AG09309 (cell line): ENCODE data around the gene SND1.

ENCODE experiments used
- DNase-seq: peaks from one replicate; pipeline ENCODE4 v3.0.0-alpha.2; 2010; ENCODE audit warnings: low read depth
- H3K4me3 ChIP-seq: 2 replicates; pipeline ENCODE4 v1.5.1; 2011; ENCODE audit warnings: mild to moderate bottlenecking, low read depth, low read length, moderate library complexity; ENCODE audit not compliant: control insufficient read depth
- TF ChIP-seq, protein P1 (sequence below): IDR thresholded peaks from 2 replicates; pipeline ENCODE4 v1.5.1; 2011; ENCODE audit warnings: mild to moderate bottlenecking, low read depth, low read length, inconsistent platforms; ENCODE audit not compliant: insufficient read depth, control insufficient read depth; ENCODE audit errors: missing control alignments

Gene SND1

DNA sequence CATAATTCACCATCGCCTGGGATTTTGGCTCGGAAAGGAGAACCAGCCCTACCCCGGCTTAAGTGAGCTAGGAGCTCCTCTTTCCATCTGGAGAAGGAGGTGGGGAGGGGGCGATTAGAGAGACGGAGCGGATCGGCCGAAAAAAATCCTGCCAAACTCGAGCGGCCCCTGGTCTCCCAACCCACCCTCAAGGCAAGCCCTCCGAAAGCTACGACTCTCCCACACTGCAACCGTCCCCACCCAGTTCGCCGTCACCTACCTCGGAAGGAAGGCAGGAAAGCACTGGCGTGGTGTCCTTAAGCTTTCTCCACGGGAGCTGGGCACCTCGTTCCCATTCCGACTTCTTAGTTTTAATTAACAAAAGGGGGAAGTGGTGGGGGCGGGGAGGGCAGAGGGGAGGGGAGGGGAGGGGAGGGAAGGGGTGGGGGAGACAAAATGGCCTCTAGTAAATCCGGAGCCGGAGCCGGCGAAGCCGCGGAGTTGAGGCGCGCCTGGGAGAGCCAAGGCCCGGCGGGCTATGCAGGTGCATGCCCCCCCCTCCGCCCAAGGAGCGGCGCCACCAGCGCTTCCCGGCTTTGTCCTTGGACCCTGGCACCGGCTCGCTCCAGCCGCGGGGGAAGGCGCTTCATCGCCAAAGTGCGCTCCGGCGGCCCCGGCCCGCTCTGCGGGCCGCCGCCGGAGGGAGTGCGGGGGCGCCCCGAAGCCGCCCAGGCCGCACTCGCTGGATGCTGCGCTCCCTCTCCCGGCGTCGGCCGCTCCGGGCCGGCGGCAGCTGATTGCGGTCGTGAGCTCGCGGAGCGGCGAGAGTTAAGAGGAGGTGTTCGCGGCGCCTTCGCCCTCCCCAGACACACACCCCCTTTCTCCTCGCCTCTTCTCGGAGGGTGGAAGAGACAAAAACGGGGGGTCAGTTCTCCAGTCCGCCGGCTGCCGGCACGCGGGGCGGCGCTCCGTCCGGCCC, 378.9 kb downstream of the SND1 start, which contains the start of gene LRRC4:
TSS of gene LRRC4 (minus strand) at position 784 of the 958 bp plus-strand sequence. CDS start 797 bp downstream, outside the sequence.
- TF ChIP-seq, protein P1, sequence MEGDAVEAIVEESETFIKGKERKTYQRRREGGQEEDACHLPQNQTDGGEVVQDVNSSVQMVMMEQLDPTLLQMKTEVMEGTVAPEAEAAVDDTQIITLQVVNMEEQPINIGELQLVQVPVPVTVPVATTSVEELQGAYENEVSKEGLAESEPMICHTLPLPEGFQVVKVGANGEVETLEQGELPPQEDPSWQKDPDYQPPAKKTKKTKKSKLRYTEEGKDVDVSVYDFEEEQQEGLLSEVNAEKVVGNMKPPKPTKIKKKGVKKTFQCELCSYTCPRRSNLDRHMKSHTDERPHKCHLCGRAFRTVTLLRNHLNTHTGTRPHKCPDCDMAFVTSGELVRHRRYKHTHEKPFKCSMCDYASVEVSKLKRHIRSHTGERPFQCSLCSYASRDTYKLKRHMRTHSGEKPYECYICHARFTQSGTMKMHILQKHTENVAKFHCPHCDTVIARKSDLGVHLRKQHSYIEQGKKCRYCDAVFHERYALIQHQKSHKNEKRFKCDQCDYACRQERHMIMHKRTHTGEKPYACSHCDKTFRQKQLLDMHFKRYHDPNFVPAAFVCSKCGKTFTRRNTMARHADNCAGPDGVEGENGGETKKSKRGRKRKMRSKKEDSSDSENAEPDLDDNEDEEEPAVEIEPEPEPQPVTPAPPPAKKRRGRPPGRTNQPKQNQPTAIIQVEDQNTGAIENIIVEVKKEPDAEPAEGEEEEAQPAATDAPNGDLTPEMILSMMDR = no peak
- DNase-seq = no peak
- peak within 1 kb of the TSS; percentile 48 for H3K4me3 ChIP-seq

DNA sequence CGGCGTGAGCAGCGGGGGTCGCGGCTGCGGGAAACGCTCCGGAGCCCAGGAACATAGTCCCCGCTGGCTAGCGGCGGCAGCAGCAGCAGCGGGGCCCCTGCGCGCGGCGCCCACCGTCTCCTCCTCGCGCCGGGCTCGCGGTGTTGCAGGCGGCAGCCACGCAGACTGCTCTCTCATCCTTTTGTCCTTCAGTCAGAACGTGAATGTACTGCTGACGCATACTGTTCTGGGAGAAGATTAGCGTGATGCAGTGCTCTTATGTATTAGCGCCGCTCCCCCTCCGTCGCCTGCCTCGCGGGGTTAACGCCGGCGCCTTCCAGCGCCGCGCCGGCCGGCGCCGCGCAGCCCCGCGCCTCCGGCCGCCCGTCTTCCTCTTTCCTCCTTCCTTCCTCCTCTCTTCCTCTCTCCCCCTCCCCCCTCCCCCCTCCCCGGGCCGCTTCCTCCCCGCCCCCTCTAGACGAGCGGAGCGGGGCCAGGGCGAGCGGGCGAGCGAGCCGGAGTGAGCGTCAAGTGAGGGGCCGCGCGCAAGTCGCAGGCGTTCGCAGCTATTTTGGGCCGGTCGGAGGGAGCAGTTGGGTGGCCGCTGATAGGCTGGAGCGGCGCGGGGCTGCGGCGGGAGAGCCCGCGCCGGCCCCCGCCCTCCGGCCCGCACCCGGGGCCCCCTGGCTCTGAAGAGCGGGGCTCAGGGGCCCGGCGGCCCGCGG, 380.1 kb downstream of the SND1 start:
- peak overlapping the region; percentile 27 for H3K4me3 ChIP-seq
- TF ChIP-seq, protein P1 = peak; percentile 21
- DNase-seq = peak; percentile 74

DNA sequence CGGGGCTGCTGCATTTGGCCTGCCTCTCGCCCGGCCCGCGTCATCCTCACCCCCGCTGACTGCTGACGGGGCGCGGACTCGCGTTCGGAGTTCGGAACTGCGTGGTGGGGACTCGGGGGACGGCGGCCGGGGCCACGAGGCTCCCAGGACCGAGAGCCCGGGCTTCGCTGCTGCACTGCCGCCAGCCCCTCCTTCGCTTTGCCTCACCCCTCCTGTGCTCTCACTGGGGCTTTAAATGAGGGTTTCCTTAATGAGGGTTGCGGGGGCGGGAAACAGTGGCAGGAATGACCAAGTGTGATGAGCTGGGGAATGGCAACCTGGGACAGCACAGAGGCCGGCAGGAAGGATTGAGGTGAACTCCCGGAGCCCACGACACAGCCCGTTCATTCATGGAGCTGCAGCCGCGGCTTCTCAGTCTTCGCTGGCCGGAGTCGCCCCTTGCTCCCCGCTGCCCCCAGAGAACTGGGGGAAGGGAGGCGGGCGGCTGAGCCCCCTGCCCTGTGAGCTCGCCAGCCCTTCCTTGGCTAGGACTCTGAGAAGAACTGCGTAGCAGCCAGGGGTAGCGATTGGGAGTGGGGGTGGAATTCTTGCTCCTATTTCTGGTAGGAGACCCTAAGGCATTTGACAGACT, 380.7 kb downstream of the SND1 start:
- H3K4me3 ChIP-seq = peak overlapping the region; percentile 6

DNA sequence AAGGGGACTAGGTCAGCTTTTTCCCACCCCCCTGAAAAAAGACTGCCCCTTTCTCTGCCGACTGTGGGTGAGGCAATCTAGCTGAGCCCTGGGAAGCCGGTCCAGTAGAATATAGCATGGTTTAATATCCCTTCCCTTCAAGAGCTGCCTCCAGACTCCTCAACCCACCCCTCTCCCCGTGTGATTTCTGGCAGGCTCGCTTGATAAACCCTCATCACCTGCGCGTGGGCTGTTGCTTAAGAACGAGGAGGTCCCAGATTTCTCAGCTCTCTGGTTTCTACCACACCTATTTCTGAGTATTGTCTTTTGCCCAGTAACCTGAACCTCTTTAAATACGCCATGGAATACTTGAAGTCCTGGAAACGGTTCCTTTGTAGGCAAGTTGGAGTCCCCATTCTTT, 381.3 kb downstream of the SND1 start:
- TF ChIP-seq, protein P1 = no peak
- H3K4me3 ChIP-seq = no peak overlapping the region
- no peak for DNase-seq

More for the DNA sequence above, 380.7 kb downstream of the SND1 start:
- TF ChIP-seq, protein P1 = no peak
- DNase-seq = no peak

DNA sequence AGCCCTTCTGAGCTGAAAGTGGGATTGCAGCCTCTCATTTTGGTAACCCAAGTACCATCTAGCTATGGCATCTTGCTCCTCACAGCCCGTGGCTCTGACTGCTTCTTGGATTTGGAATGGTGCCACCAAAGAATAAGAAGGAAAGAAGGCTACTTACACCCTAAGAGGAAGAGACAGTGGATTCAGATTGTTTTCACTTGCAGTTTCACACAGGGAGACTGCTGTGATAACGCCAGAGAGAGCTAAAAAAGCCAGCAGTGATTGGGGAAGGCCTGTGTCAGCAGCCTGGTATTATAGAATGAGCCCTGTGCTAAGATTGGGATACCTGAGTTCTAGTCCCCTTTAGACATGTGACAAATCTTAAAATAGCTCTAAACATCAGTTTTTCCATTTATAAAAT, 382.8 kb downstream of the SND1 start:
- no peak for DNase-seq
- TF ChIP-seq, protein P1 = no peak
- H3K4me3 ChIP-seq = no peak overlapping the region

DNA sequence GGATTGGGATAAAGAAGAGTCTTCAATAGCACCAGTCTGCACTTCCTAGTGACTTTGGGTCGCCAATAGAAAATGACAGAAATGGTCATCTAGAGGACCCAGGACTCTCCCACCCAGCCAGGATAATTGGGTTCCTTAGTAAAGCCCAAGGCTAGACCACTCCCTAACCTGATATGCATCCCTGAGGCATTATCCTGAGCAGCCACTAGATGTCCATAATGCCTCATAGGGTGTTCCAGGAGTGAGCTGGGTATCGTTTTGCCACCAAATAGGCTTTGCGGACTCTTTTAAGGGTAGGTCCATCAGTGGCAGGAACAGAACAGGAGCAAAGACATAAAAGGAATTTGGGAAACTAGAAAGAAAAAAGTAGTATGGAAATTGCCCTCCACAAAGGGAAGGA, 383.7 kb downstream of the SND1 start:
- no peak for DNase-seq
- TF ChIP-seq, protein P1 = peak; percentile 54

More for the DNA sequence above, 383.7 kb downstream of the SND1 start:
- no peak overlapping the region for H3K4me3 ChIP-seq
